Activated CD4-positive, alpha-beta T cell treated with anti-CD3 and anti-CD28 coated beads for 4 hours (primary cell): ENCODE measurements around the gene CFAP68.
A peak's percentile ranks its signal among the peaks of the same experiment; 100 is the strongest.
"Not testable (repeated sequence)": the region's sequence is repeated elsewhere in the genome, so short reads cannot be mapped to it uniquely, and the experiment has no call there.

Source experiments
- DNase-seq, 2 donors: peaks; one replicate each; pipeline ENCODE4 v3.0.0-alpha.2; 2020

Gene CFAP68

DNA sequence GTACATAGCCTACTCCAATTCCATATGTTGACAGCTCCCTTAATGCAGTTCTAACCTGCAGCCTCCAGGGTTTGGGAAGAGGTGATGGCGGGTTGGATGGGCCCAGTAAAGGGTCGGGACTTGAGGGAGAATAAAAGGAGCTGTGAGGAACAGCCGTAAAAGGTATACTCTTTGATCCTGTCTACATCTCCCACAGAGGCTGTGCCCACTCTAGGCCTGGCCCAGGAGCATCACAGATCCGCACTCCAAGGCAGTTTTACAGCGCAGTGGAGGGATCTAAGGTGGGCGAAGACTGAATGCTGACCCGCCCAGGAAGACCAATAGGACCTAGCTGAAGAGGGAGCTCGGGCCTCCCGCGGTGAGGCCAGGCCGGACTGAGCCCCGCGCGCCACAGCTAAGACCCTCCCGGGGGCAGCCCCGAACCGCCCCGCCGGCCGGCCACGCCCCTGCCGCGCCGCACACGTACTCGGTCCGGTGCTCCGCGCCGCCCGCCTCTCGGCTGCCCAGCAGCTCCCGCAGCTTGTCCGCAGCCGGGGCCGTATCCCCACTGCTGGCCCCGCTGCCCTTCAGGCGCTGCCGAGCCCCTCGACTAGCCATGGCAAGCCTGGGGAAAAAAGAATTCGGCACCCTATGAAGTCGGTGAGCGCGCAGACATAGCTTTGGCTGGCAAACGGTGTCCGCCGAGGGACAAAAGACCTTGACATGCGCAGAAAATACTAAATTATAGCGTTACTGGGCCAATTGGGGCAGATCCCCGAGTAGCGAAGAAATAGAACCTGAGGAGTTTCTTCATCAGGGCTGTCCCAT is 8.3 kb upstream of the CFAP68 start, which contains the start of gene ALG9:
Gene ALG9 (minus strand): TSS at position 696 of the 807 bp plus-strand sequence. CDS start 99 bp downstream, at position 597.
- peak; percentile 85 to 93 for DNase-seq

- no peak for DNase-seq
Observed at GRCh38 chr11:111871693-111872161, 7.6 kb upstream of the CFAP68 start.

GRCh38 chr11:111878385-111878848 is 924 bp upstream of the CFAP68 start:
- DNase-seq, result no peak

- no peak for DNase-seq
Observed at GRCh38 chr11:111879637-111879960, 258 bp downstream of the CFAP68 start.

DNA sequence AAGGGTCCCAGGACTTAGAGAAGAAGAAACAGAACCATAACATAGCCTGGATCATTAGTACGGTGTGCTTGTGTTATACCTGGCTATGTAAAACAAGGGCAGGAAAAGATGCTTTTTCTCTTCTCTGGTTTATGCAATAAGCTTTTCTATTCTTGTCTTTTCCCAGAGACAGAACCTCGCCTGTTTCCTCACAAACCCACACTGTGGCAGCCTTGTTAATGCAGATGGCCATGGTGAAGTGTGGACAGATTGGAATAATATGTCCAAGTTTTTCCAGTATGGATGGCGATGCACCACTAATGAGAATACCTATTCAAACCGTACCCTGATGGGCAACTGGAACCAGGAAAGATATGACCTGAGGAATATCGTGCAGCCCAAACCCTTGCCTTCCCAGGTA is 2.9 kb downstream of the CFAP68 start:
- no peak for DNase-seq

DNA sequence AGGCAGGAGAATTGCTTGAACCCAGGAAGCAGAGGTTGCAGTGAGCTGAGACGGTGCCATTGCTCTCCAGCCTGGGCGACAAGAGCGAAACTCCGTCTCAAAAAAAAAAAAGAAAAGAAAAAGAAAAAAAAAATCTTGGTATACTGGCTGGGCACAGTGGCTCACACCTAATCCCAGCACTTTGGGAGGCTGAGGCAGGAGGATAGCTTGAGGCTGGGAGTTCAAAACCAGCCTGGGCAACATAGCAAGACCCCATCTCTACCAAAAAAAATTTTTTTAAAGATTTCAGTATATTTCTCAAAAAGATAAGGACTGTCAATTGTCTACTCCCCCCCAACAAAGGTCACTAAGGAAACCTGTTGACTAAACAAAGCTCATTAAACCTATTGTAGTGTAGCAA is 5.7 kb downstream of the CFAP68 start:
- DNase-seq, result not testable (repeated sequence)

GRCh38 chr11:111886032-111886431 is 6.7 kb downstream of the CFAP68 start:
- DNase-seq, result no peak

DNA sequence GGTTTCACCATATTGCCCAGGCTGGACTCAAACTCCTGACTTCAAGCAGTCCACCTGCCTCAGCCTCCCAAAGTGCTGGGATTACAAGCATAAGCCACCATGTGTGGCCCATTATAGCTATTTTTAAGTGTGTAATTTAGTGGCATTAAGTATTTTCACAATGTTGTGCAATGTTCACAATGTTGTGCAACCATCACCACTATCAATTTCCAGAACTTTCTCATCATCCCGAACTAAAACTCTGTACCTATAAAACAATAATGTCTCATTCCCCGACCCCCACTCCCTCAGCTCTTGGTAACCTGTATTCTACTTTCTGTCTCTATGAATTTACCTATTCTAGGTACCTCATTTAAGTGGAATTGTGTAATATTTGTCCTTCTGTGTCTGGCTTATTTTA is 7.5 kb downstream of the CFAP68 start:
- DNase-seq, result no peak

GRCh38 chr11:111905411-111905810 is 26.1 kb downstream of the CFAP68 start:
- no peak for DNase-seq

DNA sequence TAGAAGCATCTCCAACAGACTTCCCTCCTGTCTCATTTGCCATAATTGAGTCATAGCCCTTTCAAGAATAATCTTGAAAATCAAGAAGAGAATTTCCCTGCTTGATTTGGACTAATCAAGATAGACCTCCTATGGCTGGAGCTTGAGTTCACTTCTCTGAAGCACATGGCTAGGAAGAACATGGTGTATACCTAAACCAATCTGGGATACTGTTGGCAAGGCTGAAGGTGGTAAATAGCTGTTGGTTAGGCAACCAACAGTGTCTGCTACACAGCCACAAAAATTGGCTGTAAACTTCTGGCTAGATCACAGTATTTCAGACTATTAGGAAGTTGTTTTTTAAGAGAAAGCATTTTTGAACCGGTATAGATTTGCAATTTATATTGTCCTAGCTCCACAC is 27.3 kb downstream of the CFAP68 start:
- DNase-seq, result no peak

DNA sequence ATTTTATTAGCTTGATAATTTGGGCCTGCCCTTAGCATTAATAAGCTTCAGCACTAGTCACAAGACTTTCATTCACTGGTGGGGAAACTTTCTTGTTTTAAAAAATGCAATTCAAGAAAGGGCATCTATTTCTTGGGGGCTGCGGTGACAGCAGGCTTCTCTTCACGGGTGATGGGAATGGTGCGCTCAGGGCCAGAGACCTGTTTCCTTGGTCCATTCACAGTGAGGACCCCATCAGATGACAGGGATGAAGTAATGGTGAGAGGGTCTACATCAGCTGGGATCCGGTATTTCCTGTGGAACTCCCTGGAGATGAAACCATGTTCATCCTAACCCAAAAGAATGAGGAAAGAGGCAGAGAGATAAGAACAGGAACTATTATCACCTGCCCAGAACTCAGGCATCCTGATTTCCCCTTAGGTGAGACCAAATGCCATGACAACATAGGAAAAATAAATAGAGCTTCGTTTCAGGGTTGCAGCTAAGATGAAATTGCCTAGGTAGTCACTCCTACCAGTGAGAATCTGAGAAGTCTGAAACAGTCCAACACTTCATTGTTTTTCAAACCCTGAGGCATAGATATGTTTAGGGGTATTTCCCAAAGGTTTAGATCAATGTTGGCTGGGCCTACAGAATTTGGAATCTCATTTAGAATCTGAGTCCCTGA is 29.4 kb downstream of the CFAP68 start:
- DNase-seq, result no peak

- no peak for DNase-seq
Observed at GRCh38 chr11:111909378-111909777, 30.0 kb downstream of the CFAP68 start.

- no peak for DNase-seq
Observed at GRCh38 chr11:111910676-111911562, 31.6 kb downstream of the CFAP68 start.

DNA sequence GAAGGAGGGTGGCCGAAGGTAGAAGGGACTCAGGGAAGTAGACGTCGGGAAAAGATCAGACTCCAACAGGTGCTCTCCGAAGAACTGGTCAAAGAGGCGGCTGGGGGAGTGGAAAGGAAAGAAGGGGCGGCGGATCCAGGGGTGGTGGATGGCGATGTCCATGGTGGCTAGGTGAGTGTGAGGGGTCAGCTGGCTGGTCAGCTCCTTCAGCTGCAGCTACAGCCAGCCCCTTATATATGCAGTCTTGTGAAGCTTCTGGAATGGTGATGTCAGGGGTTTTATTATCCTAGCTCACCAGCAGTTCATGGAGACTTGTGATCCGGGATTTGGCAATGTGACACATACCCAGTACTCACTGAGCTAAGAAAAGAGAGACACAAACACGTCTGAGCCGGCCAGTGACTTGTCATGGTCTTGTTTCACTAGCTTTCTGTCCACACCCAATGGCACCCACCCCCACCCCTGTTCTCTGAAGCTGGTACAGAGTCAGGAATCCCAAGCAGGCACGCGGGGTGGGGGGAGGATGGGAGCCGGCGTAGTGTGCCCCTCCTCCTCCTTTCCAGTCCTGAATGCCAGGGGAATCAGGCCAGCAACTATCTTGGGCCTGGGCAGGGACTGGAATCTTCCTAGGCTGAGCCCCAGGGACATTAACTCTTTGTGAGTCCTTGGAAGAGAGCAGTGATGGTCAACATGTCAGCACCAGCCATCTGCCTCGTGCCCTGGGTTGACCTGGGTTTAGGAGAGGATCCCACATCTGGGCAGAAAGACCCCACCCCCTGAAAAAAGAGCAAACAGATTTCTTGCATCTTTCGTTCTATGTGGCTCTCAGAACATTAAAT is 32.4 kb downstream of the CFAP68 start, which contains the start of gene CRYAB:
Gene CRYAB (minus strand): TSS at position 208 of the 839 bp plus-strand sequence. CDS start 46 bp downstream, at position 162.
- no peak for DNase-seq

DNA sequence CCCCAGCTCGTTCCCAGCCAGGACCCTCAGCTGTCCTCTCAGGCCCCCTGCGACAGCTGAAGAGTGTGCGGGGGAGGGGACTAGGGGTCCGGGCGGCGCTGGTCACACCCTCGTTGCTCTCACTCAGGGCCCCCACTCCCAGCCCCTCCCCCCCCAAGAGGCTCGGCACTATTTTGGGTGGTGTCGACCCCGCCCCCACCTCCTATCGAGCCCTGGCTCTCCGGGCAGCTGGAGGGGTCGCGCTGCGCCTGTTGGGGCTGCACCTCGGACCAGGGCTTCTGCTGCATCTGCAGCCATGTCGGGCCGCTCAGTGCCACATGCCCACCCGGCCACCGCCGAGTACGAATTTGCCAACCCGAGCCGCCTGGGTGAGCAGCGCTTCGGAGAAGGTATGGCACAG is 33.2 kb downstream of the CFAP68 start, which contains the start of gene HSPB2:
Gene HSPB2 (plus strand): TSS at position 200 of the 400 bp plus-strand sequence. CDS start 96 bp downstream, at position 296.
- no peak for DNase-seq

- no peak for DNase-seq
Observed at GRCh38 chr11:111913031-111913861, 33.9 kb downstream of the CFAP68 start.

DNA sequence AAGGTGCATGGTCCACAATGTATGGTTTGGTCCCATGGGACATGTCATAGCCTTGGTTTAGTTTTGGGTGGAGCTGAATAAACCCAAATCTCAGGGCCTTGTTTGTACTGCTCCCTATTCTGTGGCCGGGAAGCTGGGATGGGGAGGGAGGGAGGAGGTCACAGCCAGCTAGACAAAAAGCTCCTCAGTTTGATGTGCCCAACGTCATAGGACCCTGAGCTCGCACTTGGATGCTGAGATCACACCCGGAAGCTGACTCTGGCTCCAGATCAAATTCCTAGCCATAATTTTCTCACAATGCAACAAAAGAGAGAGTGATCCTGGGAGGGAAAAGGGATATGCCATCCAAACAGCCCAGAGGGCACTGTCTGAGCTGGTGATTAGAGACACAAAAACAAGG is 34.7 kb downstream of the CFAP68 start:
- no peak for DNase-seq

DNA sequence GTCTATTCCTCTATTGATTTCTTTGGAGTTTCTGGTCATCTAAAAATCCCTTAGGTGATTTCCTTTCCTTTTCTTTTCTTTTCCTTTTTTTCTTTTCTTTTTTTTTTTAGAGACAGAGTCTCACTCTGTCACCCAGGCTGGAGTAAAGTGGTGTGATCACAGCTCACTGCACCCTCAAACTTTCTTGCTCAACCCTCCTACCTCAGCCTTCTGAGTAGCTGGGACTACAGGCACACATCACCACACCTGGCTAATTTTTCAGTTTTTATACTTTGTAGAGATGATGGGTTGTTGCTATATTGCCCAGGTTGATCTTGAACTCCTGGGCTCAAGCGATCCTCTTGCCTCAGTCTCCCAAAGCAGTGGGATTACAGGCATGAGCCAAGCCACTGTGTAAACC is 37.4 kb downstream of the CFAP68 start:
- no peak for DNase-seq

DNA sequence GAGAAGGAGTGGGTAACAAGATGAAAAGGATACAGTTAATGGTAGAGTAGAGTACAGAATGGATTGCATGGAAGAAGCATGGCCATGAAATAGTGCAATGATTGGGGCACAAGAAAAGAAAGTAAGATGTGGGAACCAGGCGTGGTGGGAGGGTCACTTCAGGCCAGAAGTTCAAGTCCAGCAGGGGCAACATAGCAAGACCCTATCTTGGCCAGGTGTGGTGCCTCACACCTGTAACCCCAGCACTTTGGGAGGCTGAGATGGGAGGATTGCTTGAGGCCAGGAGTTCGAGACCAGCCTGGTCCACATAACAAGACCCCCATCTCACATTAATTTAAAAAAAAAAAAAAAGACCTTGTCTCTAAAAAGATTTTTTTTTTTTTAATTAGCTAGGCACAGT is 38.0 kb downstream of the CFAP68 start:
- no peak for DNase-seq

DNA sequence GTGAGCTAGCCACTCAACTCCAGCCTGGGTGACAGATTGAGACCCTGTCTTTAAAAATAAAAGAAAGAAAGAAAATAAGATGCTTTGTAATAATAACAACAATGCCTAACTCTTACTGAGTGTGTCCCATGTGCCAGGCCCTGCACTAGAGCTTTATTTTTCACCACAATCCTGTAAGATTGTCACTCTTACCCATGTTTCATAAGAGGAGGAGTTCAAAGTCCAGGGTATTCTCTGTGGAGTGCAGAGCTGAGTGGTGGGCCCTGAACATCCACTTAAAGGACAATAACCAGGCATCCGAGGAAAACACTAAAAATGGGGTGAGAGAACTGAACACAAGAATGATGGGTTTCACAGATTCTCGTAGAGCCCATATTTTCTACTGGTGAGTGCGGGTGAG is 38.4 kb downstream of the CFAP68 start:
- no peak for DNase-seq
